HFFc6 (cell line): ENCODE data around the gene AFAP1. TPM values are rescaled to one million over a fixed set of nuclear protein-coding genes. Genes with fewer than 3 reads are reported as not detected.

Experiments used
- DNase-seq: peaks from one replicate; pipeline ENCODE4 v3.0.0-alpha.2; 2018
- H3K27ac Mint-ChIP-seq: 2 replicates; pipeline ENCODE4 v1.8.0; 2020; ENCODE audit warnings: mild to moderate bottlenecking, mixed read lengths
- H3K27me3 Mint-ChIP-seq: 2 replicates; pipeline ENCODE4 v1.8.0; 2021; ENCODE audit warnings: mild to moderate bottlenecking, moderate library complexity, mixed read lengths; ENCODE audit not compliant: insufficient read depth
- H3K36me3 Mint-ChIP-seq: 2 replicates; pipeline ENCODE4 v1.8.0; 2021; ENCODE audit warnings: low read depth, mixed read lengths
- H3K4me1 Mint-ChIP-seq: 2 replicates; pipeline ENCODE4 v1.8.0; 2020; ENCODE audit warnings: low read depth, mixed read lengths
- H3K4me3 Mint-ChIP-seq: 2 replicates; pipeline ENCODE4 v1.8.0; 2020; ENCODE audit warnings: mild to moderate bottlenecking, moderate library complexity, mixed read lengths
- H3K9me3 Mint-ChIP-seq: 2 replicates; pipeline ENCODE4 v1.8.0; 2020; ENCODE audit warnings: mild to moderate bottlenecking, mixed read lengths
- CTCF ChIP-seq: fragments of 200-600 bp; sonication (generic); IDR thresholded peaks from 2 replicates; pipeline ENCODE4 v1.5.0; 2021; ENCODE audit warnings: antibody characterized with exemption, mild to moderate bottlenecking
- total RNA-seq, 6 experiments: library from RNA; stranded (reverse); fragmentation: NEBNext Ultra II Directional; extraction: Animal tissue kit (Norgen Biotek cat#: 25700); gene quantifications; 2 replicates in 1 of 6; 3 replicates in 5 of 6; pipeline ENCODE4 v1.2.3, GENCODE V29; 2021

The AFAP1 gene
- total RNA-seq, 6 experiments from 2014 or later: 99.7 to 116 (median 107) TPM

- peaks cover 4% of the 10 kb centered on the region; the same call in 1 of the 2 replicates for H3K9me3 Mint-ChIP-seq
- peaks cover 15% of the 10 kb centered on the region for H3K4me1 Mint-ChIP-seq
- DNase-seq: no peak
- no peak for TF ChIP-seq CTCF
- peaks cover 47% of the 10 kb centered on the region for H3K27me3 Mint-ChIP-seq
- peaks cover 32% of the 10 kb centered on the region for H3K36me3 Mint-ChIP-seq
- H3K27ac Mint-ChIP-seq: no peak overlapping the region
- no peak overlapping the region for H3K4me3 Mint-ChIP-seq
Measured at GRCh38 chr4:7759635-7760034, 180.0 kb downstream of the AFAP1 start.

- Mint-ChIP-seq H3K9me3 (peaks cover 4% of the 10 kb centered on the region; the same call in 1 of the 2 replicates), H3K27ac (no peak overlapping the region), H3K27me3 (peaks cover 51% of the 10 kb centered on the region), H3K36me3 (peaks cover 28% of the 10 kb centered on the region), H3K4me3 (no peak overlapping the region), H3K4me1 (peaks cover 11% of the 10 kb centered on the region)
- no peak for DNase-seq
- no peak for TF ChIP-seq CTCF
Measured at GRCh38 chr4:7759216-7759615, 180.4 kb downstream of the AFAP1 start.

- Mint-ChIP-seq H3K9me3 (peaks cover 4% of the 10 kb centered on the region; the same call in 1 of the 2 replicates), H3K27ac (no peak overlapping the region; the same call in 1 of the 2 replicates), H3K27me3 (peaks cover 56% of the 10 kb centered on the region), H3K36me3 (peaks cover 22% of the 10 kb centered on the region), H3K4me3 (peak overlapping the region; percentile 17; the same call in 1 of the 2 replicates), H3K4me1 (peaks cover 3% of the 10 kb centered on the region)
- TF ChIP-seq CTCF: no peak
- no peak for DNase-seq
Measured at GRCh38 chr4:7758476-7758875, 181.2 kb downstream of the AFAP1 start.

GRCh38 chr4:7757501-7758471, 181.9 kb downstream of the AFAP1 start:
- H3K27ac Mint-ChIP-seq: peak overlapping the region; percentile 40; the same call in 1 of the 2 replicates
- peaks cover 4% of the 10 kb centered on the region; the same call in 1 of the 2 replicates for H3K9me3 Mint-ChIP-seq
- peak overlapping the region; percentile 34; the same call in 1 of the 2 replicates for H3K4me3 Mint-ChIP-seq
- no peaks in the 10 kb centered on the region; the same call in 1 of the 2 replicates for H3K4me1 Mint-ChIP-seq
- TF ChIP-seq CTCF: no peak
- DNase-seq: no peak
- H3K27me3 Mint-ChIP-seq: peaks cover 59% of the 10 kb centered on the region
- peaks cover 19% of the 10 kb centered on the region for H3K36me3 Mint-ChIP-seq

GRCh38 chr4:7756561-7757355, 182.9 kb downstream of the AFAP1 start:
- no peaks in the 10 kb centered on the region; the same call in 1 of the 2 replicates for H3K4me1 Mint-ChIP-seq
- peak overlapping the region; percentile 11; the same call in 1 of the 2 replicates for H3K27ac Mint-ChIP-seq
- H3K9me3 Mint-ChIP-seq: peaks cover 4% of the 10 kb centered on the region; the same call in 1 of the 2 replicates
- peaks cover 59% of the 10 kb centered on the region for H3K27me3 Mint-ChIP-seq
- peak overlapping the region; percentile 34; the same call in 1 of the 2 replicates for H3K4me3 Mint-ChIP-seq
- DNase-seq: no peak
- TF ChIP-seq CTCF: no peak
- peaks cover 18% of the 10 kb centered on the region for H3K36me3 Mint-ChIP-seq
